Activated CD4-positive, alpha-beta T cell treated with anti-CD3 and anti-CD28 coated beads, Interleukin-2, Interleukin-6, amounts not matched to agents 100 ng/mL and 50 ng/mL, durations not matched to agents 16 hours and 8 hours (primary cell): ENCODE results near the gene BACH2.
"Not testable (repeated sequence)": the region's sequence is repeated elsewhere in the genome, so short reads cannot be mapped to it uniquely, and the experiment has no call there.

Experiments
- DNase-seq: peaks from one replicate; pipeline ENCODE4 v3.0.0-alpha.2; 2020

BACH2 gene

GRCh38 chr6:89928604-89929003 is 368.0 kb downstream of the BACH2 start:
- no peak for DNase-seq

DNA sequence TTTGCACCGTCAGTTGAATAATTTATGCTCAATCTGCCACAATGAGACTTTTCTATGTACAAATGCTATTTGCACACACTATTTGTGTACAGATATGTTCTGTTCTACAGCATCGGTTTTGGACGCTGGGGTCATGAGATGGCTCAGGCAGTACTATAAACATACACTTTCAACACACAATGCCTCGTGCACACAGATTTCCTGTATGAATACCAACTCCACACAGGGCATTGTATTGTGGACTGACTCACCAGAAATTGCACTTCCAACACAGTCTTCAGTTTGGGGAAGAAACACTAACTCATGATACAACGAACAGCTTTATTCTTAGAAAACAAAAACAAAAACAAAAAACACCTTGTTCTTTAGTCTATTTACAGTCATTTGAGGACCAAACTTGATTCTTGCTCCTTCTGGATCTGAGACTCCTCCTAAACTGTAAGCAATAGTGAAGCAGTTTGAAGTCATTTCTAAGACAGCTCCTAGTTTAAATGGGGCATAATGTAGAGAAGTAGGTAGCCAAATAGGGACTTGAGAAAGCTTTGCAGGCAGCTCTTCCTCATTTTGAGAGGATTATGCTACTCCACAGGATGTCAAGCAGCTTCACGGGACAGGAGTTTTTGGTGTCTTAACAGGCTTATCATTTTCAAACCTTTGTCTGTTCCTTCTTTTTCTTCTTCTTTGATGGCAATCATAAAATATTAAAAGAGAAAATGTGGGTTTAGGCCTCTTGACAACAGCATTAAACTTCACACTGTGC is 368.7 kb downstream of the BACH2 start:
- no peak for DNase-seq

DNA sequence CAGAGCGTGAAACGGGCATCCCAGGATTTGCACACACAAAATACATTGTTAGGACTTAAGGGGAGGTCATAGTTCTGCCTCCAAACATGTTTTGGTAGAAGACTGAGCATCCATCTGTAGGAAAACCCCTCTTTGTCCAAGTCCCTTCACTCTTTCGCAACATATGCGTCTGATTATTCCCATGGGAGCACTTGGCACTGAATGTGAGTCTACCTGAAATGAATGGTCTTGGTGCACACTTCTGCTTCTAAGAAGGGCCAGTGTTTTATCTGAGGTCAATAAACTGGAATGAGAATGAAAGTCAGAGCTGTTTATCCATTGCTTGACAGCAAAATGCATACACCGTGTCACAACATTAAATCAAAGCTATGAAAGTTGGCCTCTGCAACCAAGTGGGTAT is 369.4 kb downstream of the BACH2 start:
- DNase-seq, result no peak

DNA sequence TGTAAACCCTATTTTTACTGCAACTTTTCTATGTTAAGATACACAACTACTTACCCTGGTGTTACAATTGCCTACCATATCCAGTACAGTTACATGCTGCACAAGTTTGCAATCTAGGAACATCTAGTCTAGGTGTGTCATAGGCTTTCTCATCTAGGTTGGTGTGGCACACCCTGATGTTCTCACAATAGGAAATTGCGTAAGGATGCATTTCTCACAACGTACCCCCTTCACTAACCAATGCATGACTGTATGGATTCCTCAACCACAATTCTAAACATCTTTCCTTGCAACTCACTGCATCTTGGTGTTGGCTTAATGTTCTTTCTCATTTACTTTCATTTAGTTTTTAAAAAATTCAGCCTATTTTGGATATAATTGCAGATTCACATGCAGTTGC is 370.8 kb downstream of the BACH2 start:
- peak; percentile 35 for DNase-seq

- no peak for DNase-seq
Observed at GRCh38 chr6:89924231-89924630, 372.4 kb downstream of the BACH2 start.

DNA sequence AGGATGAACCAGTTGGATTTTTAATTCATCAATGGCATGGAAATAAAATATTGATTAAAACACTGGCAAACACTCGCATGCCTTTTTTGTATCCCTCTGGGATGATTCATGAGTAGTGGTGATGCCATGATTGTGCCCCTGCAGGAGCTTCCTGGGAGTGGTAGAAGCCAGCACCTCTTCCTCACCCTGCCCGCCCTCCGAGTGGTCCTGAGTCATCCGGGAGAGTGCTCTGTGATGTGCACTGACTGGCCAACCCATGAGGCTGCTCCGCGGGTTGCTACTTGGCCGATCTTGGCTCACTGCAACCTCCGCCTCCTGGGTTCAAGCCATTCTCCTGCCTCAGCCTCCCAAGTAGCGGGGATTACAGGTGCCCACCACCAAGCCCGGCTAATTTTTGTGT is 375.0 kb downstream of the BACH2 start:
- no peak for DNase-seq

- no peak for DNase-seq
Observed at GRCh38 chr6:89921197-89921596, 375.4 kb downstream of the BACH2 start.

- DNase-seq, result no peak
Observed at GRCh38 chr6:89917801-89918366, 378.8 kb downstream of the BACH2 start.

GRCh38 chr6:89917216-89917615 is 379.4 kb downstream of the BACH2 start:
- no peak for DNase-seq

- DNase-seq, result no peak
Observed at GRCh38 chr6:89916136-89916920, 380.3 kb downstream of the BACH2 start.

DNA sequence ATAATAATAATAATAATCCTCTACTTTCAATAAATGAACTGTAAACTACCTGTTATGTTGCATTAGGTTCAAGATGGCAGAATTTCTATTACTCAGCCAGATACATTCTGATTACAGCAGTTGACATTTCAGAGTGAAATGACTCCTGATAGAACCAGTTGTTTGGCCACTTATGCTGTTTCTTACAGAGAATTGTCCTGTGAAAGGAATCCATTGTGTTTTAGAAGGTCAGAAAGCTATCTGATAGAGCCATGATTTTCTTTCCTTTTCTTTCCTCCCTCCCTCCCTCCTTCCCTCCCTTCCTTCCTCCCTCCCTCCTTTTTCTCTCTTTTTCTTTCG is 385.8 kb downstream of the BACH2 start:
- DNase-seq, result no peak

- not testable (repeated sequence) for DNase-seq
Observed at GRCh38 chr6:89910001-89910901, 386.4 kb downstream of the BACH2 start.

DNA sequence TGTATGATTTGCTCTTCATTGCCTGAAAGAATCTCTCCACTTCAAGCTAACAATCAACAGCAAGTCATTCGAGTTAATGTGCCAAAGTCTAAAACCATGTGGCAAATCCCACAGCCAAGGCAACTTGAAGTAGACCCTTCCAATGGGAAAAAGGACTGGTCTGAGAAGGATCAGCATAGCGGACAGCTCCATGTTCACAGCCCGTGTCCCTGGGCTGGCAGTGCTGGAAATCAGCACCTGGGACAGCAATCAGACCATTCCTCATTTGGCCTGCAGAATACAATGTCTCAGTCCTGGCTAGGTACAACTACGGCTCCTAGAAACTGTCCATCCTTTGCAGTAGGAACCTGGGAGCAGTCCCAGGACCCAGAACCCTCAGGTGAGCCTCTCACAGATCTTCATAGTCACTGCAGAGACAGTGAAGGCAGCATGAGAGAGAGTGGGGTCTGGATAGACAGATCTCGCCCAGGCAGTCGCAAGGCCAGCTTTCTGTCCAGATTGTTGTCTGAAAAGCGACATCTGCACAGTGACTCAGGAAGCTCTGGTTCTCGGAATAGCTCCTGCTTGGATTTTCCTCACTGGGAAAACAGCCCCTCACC is 401.3 kb downstream of the BACH2 start:
- peak; percentile 6 for DNase-seq

GRCh38 chr6:89894169-89894568 is 402.5 kb downstream of the BACH2 start, which contains the start of gene GJA10:
GJA10 (plus strand) TSS chr6:89894469; CDS start chr6:89894469, 0 bp downstream.
- DNase-seq, result no peak

GRCh38 chr6:89892577-89892976 is 404.1 kb downstream of the BACH2 start:
- not testable (repeated sequence) for DNase-seq

DNA sequence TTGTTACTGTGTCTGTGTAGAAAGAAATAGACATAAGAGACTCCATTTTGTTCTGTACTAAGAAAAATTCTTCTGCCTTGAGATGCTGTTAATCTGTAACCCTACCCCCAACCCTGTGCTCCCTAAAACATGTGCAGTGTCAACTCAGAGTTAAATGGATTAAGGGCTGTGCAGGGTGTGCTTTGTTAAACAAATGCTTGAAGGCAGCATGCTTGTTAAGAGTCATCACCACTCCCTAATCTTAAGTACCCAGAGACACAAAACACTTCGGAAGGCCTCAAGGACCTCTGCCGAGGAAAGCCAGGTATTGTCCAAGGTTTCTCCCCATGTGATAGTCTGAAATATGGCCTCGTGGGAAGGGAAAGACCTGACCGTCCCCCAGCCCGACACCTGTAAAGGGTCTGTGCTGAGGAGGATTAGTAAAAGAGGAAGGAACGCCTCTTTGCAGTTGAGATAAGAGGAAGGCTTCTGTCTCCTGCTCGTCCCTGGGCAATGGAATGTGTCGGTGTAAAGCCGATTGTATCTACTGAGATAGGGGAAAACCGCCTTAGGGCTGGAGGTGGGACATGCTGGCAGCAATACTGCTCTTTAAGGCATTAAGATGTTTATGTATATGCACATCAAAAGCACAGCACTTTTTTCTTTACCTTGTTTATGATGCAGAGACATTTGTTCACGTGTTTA is 405.7 kb downstream of the BACH2 start:
- DNase-seq, result not testable (repeated sequence)

DNA sequence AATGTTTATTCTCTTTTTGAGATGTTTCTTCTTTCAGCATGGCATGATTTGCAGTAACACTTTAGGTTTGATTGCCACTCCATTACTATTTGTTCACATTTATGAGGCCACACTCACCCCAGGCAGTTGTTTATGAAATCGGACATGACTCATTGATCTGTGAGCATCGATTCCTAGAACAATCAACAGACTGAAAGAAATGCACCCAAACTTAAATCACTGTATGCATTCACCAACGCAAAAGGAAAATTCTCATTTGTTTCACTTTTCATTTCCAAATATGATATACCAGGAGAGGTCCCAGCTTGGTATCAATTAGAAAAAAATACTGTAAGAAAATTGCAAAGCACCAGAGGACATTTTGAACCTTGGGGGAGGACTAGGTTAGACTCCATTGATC is 407.8 kb downstream of the BACH2 start:
- peak; percentile 70 for DNase-seq

GRCh38 chr6:89888138-89888514 is 408.5 kb downstream of the BACH2 start:
- no peak for DNase-seq

DNA sequence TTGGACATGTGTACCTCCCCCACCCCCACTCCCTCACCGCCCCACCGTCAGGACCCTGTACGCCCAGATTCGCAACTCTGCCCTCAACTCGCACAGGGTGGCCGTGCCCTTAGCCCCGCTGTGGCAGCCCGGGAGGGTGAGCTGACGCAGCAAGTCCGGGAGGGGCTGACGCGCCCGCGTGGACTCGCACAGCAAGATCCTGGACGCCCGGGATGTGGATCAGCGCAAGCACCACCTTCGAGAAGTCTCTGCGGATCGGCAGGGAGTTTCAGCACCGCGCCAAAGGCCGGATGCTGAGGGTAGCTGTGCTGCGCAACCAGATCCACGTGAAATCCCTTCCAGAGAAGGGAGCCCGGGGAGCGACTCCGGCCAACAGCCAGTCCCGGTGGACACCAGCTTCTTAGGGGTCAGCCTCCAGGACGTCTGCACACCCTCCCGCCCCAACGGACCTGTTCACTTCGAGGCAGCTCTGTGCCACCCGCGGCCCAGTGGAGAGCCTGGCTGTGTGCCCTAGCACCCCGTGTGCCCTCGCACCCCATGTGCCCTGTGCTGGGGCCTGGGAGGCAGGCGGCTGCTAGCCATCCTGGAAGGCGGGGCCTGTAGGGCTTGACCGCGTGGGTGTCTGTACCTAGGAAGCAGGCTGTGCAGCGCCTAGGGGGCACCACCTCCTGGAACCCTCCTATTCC is 409.0 kb downstream of the BACH2 start:
- peak; percentile 17 for DNase-seq

- DNase-seq, result no peak
Observed at GRCh38 chr6:89886378-89887120, 410.1 kb downstream of the BACH2 start.
